Transverse colon (tissue), 4 donors: Measurements from ENCODE around the gene LRP3. TPM values are rescaled to one million over a fixed set of nuclear protein-coding genes. Genes with fewer than 3 reads are reported as not detected.

ENCODE experiments used
- DNase-seq: peaks from one replicate; pipeline ENCODE4 v3.0.0-alpha.2; 2019
- H3K27ac ChIP-seq, 4 donors: fragments of 200-600 bp; sonication (generic); 2 replicates each; pipeline ENCODE4 v1.5.1; 2016 to 2018; ENCODE audit warnings: inconsistent platforms in 4 of 4
- H3K27me3 ChIP-seq: fragments of 200-600 bp; sonication (generic); 2 replicates; pipeline ENCODE4 v1.5.1; 2017; ENCODE audit warnings: inconsistent platforms
- H3K36me3 ChIP-seq, 4 donors: fragments of 200-600 bp; sonication (generic); 2 replicates each; pipeline ENCODE4 v1.5.1; 2017 to 2019; ENCODE audit warnings: inconsistent platforms in 4 of 4
- H3K4me1 ChIP-seq, 4 donors: fragments of 200-600 bp; sonication (generic); 2 replicates each; pipeline ENCODE4 v1.5.1; 2017 to 2020; ENCODE audit warnings: inconsistent platforms in 4 of 4
- H3K4me3 ChIP-seq, 4 donors: fragments of 200-600 bp; sonication (generic); 1 replicate in 1 of 4; 2 replicates in 3 of 4; pipeline versions ENCODE4 v1.5.1 to v1.6.1; 2017 to 2019; ENCODE audit warnings: inconsistent platforms in 4 of 4
- H3K9me3 ChIP-seq, 2 donors: fragments of 200-600 bp; sonication (generic); 2 replicates each; pipeline ENCODE4 v1.5.1; 2017 to 2019; ENCODE audit warnings: inconsistent platforms in 2 of 2
- EP300 ChIP-seq: sonication (generic); formaldehyde crosslinking; IDR thresholded peaks from one replicate; pipeline ENCODE4 v1.6.1; 2017; ENCODE audit warnings: antibody characterized with exemption, low read depth
- POLR2A ChIP-seq: fragments of 450-650 bp; IDR thresholded peaks from one replicate; pipeline ENCODE4 v1.6.1; 2016; ENCODE audit warnings: antibody characterized with exemption, mild to moderate bottlenecking, moderate library complexity
- POLR2AphosphoS5 ChIP-seq, 3 donors: sonication (generic); formaldehyde crosslinking; IDR thresholded peaks; one replicate each; pipeline ENCODE4 v1.6.1; 2016; ENCODE audit warnings: antibody characterized with exemption in 3 of 3
- WGBS, 2 donors: methylation state at CpG; one replicate each; pipeline ENCODE4 v1.1.5; 2018; ENCODE audit warnings: low coverage in 1 of 2; 5-methylcytosine and 5-hydroxymethylcytosine counted together
- in situ Hi-C, 4 donors: fragments of 200-750 bp; cut with MboI; loops; one replicate each; pipeline versions ENCODE4 v1.15.0 to v1.15.1; 2017; ENCODE audit warnings: low sequenced_read_pairs in 3 of 4, low pct_ligation_motif_present in 1 of 4, low pct_unique_long_range_greater_than_20kb in 1 of 4
- intact Hi-C: fragments of 100-400 bp; cut with DNase I; formaldehyde crosslinking; loops from one replicate; pipeline ENCODE4 v1.15.1; 2023; ENCODE audit warnings: low total_unique reads
- total RNA-seq, 4 donors: library from RNA; depleted of rRNA; stranded (reverse); fragments of >200 nt; gene quantifications; one replicate each; pipeline ENCODE4 v1.1.0, GENCODE V29; 2016
- TF ChIP-seq, protein P1 (sequence below), 5 experiments: fragments of 200-600 bp in 3 of 5; fragments of 450-650 bp in 2 of 5; sonication (generic) in 3 of 5; IDR thresholded peaks; 1 replicate in 2 of 5; 2 replicates in 3 of 5; pipeline ENCODE4 v1.5.1; 2016 to 2017; ENCODE audit warnings: antibody characterized with exemption in 5 of 5, inconsistent platforms in 3 of 5, mild to moderate bottlenecking in 2 of 5, moderate library complexity in 1 of 5

LRP3 gene
- total RNA-seq, 4 donors from 2014 or later = 12.5 to 23.6 (median 17.1) TPM

DNA sequence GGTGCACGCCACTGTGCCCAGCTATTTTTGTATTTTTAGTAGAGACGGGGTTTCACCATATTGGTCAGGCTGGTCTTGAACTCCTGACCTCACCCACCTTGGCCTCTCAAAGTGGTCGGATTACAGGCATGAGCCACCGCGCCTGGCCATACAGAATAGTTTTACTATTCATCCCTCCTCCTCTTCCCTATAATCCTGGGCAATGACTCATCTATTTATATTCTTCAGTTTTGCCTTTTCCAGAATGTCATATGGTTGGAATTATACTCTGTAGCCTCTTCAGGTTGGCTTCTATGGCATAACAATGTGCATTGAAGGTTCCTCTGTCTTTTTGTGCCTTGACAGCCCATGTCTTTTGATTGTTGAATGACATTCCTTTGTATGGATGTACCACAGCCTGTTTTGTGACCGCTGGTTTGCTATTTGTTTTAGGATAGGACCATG, 22.2 kb upstream of the LRP3 start:
- in situ Hi-C loops (no loop called here), intact Hi-C loops (no loop called here)
- H3K9me3 ChIP-seq = no peaks in the 10 kb centered on the region
- H3K4me3 ChIP-seq = no peak overlapping the region
- TF ChIP-seq POLR2A = no peak
- TF ChIP-seq EP300 = no peak
- TF ChIP-seq, protein P1, sequence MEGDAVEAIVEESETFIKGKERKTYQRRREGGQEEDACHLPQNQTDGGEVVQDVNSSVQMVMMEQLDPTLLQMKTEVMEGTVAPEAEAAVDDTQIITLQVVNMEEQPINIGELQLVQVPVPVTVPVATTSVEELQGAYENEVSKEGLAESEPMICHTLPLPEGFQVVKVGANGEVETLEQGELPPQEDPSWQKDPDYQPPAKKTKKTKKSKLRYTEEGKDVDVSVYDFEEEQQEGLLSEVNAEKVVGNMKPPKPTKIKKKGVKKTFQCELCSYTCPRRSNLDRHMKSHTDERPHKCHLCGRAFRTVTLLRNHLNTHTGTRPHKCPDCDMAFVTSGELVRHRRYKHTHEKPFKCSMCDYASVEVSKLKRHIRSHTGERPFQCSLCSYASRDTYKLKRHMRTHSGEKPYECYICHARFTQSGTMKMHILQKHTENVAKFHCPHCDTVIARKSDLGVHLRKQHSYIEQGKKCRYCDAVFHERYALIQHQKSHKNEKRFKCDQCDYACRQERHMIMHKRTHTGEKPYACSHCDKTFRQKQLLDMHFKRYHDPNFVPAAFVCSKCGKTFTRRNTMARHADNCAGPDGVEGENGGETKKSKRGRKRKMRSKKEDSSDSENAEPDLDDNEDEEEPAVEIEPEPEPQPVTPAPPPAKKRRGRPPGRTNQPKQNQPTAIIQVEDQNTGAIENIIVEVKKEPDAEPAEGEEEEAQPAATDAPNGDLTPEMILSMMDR (IDR thresholded peaks at IDR 0.05) = no peak
- TF ChIP-seq POLR2AphosphoS5 (IDR thresholded peaks at IDR 0.05) = no peak
- DNase-seq = no peak
- H3K4me1 ChIP-seq = peaks cover 10 to 31% (median 17%) of the 10 kb centered on the region in 4 donors
- H3K27me3 ChIP-seq = no peaks in the 10 kb centered on the region
- no peaks in the 10 kb centered on the region for H3K36me3 ChIP-seq
- WGBS, 2 donors = 46 to 60% methylated on average over 6 of the region's 6 CpGs
- peak overlapping the region in 1 of 4 donors; percentile 65 for H3K27ac ChIP-seq

DNA sequence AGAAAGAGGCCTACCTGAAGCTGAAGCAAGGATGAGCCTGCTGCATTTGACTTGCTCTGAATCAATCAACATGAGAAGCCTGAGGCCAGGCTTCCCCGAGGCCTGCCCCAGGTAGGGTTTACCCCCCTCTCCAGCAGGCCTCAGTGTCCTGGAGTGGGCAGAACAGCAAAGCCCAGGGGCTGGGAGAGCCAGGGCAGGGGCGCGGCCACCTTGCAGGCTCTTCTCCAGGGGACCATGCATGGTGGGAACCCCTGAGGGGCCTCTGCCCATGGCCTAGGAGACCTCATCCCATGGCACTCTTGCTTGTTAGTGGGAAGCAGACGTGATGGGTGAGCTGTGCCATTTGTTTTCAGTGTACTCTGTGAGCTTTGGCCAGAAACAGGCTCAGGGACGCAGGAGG, 19.9 kb upstream of the LRP3 start:
- WGBS, 2 donors = 80% methylated on average over 5 of the region's 5 CpGs; no CpG with 5 or more reads in 1 of the 2 donors
- Histone ChIP-seq H3K4me1 (peaks cover 13 to 43% (median 29%) of the 10 kb centered on the region in 4 donors), H3K9me3 (no peaks in the 10 kb centered on the region), H3K27ac (no peak overlapping the region), H3K4me3 (no peak overlapping the region), H3K27me3 (no peaks in the 10 kb centered on the region), H3K36me3 (no peaks in the 10 kb centered on the region)
- DNase-seq = no peak
- intact Hi-C loops (no loop called here), in situ Hi-C loops (no loop called here)
- TF ChIP-seq EP300 (no peak), POLR2AphosphoS5 (IDR thresholded peaks at IDR 0.05) (no peak), POLR2A (no peak)
- TF ChIP-seq, protein P1 (IDR thresholded peaks at IDR 0.05) = no peak

DNA sequence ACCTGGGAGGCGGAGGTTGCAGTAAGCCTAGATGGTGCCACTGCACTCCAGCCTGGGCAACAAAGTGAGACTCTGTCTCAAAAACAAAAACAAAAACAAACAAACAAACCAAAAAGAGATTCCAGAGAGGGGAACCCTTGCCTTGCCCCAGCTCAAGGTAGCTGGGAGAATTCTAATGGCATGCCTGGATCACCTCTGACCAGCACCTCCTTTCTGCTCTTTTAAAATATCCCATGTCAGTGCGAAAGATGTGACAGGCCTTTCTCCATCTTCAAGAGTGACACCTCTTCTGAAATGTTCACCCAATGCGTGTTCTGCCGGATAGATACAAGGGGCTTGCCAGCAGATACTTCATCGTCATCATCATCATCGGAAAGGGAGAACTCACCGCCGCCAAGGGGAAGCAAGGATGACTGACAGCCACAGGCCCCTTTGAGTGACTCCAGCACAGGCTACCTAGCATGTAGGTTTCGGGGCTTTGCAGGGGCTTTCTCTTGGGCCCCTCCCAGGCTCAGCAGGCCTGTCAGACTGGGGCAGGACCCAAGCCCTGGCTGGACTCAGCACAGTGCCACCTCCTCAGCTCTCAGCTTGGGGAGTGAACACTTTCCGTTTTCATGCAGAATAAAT, 18.9 kb upstream of the LRP3 start:
- intact Hi-C loops (no loop called here), in situ Hi-C loops (no loop called here)
- DNase-seq = no peak
- Histone ChIP-seq H3K4me1 (peaks cover 13 to 43% (median 29%) of the 10 kb centered on the region in 4 donors), H3K4me3 (no peak overlapping the region), H3K27ac (no peak overlapping the region), H3K27me3 (no peaks in the 10 kb centered on the region), H3K36me3 (no peaks in the 10 kb centered on the region), H3K9me3 (no peaks in the 10 kb centered on the region)
- TF ChIP-seq, protein P1 (IDR thresholded peaks at IDR 0.05) = no peak
- TF ChIP-seq POLR2AphosphoS5 (IDR thresholded peaks at IDR 0.05) (no peak), EP300 (no peak), POLR2A (no peak)
- 93 to 98% methylated on average over 8 to 10 of the region's 10 CpGs for WGBS, 2 donors

DNA sequence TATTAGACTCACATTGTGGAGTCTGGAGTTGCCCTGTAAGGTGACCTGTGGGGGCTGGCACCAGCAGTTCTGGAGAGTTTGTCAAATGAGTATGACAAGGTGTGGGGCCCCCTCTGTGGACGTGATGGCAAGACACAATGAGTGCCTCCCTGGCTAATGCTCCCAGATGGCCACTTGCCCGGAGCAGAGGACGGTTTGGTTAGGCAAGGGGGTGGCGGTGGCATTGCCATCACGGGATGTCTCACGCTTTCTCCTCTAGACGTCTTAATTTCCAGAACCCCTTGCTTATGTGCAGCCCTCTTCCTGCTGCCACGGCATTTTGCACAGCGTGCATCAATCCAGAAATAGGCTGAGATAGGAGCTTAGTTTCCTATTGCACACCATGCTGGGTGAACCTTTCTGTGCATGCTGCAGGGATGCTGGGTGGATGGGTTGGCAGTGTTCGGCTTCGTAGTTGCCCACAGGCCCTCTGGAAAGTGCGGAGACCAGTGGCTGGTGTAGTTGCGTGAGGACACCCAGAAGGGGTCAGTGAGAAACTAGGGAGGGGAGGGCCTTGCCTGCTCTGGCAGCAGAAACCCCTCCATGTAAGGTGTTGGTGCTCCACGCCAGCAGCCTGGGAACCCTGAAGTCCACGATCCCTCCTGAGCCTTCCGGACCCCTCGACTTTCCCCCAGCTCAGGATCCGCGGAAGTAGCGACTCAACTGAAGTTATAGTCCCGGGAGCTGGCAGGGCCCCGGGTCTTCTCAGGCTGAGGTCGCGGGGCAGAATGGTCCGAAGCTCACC, 18.1 kb upstream of the LRP3 start:
- Histone ChIP-seq H3K4me1 (peaks cover 9 to 39% (median 26%) of the 10 kb centered on the region in 4 donors), H3K27me3 (no peaks in the 10 kb centered on the region), H3K9me3 (no peaks in the 10 kb centered on the region), H3K27ac (peak overlapping the region; percentile 90 to 95 (median 94)), H3K36me3 (no peaks in the 10 kb centered on the region), H3K4me3 (peak overlapping the region; percentile 41 to 89 (median 71))
- intact Hi-C loops = no loop called here
- no peak for TF ChIP-seq POLR2A
- WGBS, 2 donors = 0 to 3% methylated on average over 1 to 25 of the region's 25 CpGs
- in situ Hi-C loops = no loop called here
- no peak for DNase-seq
